ENCODE measurements around the gene IQSEC3. TPM values are rescaled to one million over a fixed set of nuclear protein-coding genes. Genes with fewer than 3 reads are reported as not detected.
"Not testable (repeated sequence)": the region's sequence is repeated elsewhere in the genome, so short reads cannot be mapped to it uniquely, and the experiment has no call there.

Gene IQSEC3
- total RNA-seq, 2 experiments from 2014 or later: not detected

DNA sequence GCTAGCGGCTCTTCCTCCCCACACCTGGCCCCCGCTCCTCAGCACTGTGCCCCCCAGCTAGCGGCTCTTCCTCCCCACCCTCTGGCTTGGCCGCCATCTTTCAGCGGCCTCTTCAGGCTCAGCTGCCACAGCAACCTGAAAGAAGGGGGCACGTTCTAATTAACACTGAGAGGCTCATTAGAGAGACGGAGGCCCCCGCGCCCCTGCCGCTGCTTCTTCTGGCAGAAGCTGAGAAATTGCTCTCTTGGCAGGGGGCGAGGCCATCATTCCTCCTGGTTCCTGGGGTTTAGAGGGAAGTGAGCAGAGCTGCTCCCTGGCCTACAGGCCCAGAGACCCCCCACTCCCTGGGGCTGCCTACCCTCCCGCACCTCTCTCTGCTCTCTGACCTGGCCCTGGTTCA lies 64.4 kb downstream of the IQSEC3 start:
- POLR2A ChIA-PET: no interaction called here

DNA sequence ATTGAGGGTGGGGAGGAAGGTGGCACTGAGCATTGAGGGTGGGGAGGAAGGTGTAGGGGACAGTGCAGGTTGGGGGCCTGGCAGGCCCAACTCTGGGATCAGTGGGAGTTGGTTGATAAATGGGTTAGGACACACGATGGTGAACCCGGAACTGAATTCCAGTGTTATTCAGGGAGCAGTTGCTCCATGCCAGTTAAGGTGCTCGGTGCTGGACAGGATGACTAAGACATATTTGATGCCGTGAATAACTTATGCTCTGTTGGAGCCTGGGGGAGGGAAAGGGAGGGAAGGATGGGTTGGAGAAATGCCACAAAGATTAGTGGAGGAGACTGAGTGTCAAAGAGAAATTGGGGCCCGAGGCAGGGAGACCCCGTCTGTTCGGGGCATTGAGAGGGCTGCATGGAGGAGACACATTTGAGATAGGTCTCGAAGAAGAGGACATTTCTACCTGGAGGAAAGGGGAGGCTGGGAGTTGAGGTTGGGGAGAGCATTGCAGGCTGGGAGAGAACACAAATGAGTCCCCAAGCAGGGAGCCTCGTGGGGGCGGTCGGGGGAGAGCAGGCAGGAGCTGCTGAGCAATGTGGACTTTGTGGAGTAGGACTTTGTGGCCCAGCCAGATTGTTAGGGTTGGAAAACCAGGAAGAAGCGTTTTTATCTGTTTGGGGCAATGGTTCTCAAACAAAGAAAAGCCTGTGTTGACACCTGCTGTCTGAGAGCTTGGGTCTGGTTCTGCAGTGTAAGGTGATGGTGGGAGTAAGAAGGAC lies 65.3 kb downstream of the IQSEC3 start:
- TF ChIP-seq, protein P1, sequence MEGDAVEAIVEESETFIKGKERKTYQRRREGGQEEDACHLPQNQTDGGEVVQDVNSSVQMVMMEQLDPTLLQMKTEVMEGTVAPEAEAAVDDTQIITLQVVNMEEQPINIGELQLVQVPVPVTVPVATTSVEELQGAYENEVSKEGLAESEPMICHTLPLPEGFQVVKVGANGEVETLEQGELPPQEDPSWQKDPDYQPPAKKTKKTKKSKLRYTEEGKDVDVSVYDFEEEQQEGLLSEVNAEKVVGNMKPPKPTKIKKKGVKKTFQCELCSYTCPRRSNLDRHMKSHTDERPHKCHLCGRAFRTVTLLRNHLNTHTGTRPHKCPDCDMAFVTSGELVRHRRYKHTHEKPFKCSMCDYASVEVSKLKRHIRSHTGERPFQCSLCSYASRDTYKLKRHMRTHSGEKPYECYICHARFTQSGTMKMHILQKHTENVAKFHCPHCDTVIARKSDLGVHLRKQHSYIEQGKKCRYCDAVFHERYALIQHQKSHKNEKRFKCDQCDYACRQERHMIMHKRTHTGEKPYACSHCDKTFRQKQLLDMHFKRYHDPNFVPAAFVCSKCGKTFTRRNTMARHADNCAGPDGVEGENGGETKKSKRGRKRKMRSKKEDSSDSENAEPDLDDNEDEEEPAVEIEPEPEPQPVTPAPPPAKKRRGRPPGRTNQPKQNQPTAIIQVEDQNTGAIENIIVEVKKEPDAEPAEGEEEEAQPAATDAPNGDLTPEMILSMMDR (conservative IDR thresholded peaks at IDR 0.05; ENCODE audit: low read length): no peak
- no peak for TF ChIP-seq EZH2phosphoT487 (IDR thresholded peaks at IDR 0.05; ENCODE audit: borderline replicate concordance, low read depth, low read length)
- H3K4me2 ChIP-seq (ENCODE audit: low read length): no peak overlapping the region
- ChIA-PET CTCF (ENCODE audit: unreplicated experiment) (no interaction called here), POLR2A (no interaction called here)
- intact Hi-C loops (cut with micrococcal nuclease; ENCODE audit: unreplicated experiment): no loop called here
- no peaks in the 10 kb centered on the region for H3K9me2 ChIP-seq (ENCODE audit: insufficient read depth, low read length)
- no TSS peak for BruUV-seq (replicated peaks)
- no peaks in the 10 kb centered on the region for H4K20me1 ChIP-seq (ENCODE audit: insufficient read depth, low read length)
- no peaks in the 10 kb centered on the region for H3K79me2 ChIP-seq (ENCODE audit: insufficient read depth, low read depth, low read length)
- H3K27ac ChIP-seq (ENCODE audit: low read depth, low read length, poor library complexity, severe bottlenecking): no peak overlapping the region
- H3K36me3 ChIP-seq (ENCODE audit: insufficient read depth, low read length): no peaks in the 10 kb centered on the region
- no peak for DNase-seq (ENCODE audit: low spot score)
- no peak overlapping the region for H3K4me3 ChIP-seq (ENCODE audit: low read depth, low read length, poor library complexity, severe bottlenecking)
- peaks cover 16% of the 10 kb centered on the region for H3K4me1 ChIP-seq (ENCODE audit: insufficient read depth, low read length, poor library complexity, severe bottlenecking)
- no peaks in the 10 kb centered on the region for H3K9me3 ChIP-seq (ENCODE audit: low read length)
- no peak overlapping the region for H2AFZ ChIP-seq (ENCODE audit: low read length)

More for the DNA sequence above, 64.4 kb downstream of the IQSEC3 start:
- Histone ChIP-seq H3K4me3 (ENCODE audit: low read depth, low read length, poor library complexity, severe bottlenecking) (no peak overlapping the region), H2AFZ (ENCODE audit: low read length) (no peak overlapping the region), H3K9me2 (ENCODE audit: insufficient read depth, low read length) (no peaks in the 10 kb centered on the region), H3K4me1 (ENCODE audit: insufficient read depth, low read length, poor library complexity, severe bottlenecking) (peaks cover 16% of the 10 kb centered on the region), H4K20me1 (ENCODE audit: insufficient read depth, low read length) (no peaks in the 10 kb centered on the region), H3K27ac (ENCODE audit: low read depth, low read length, poor library complexity, severe bottlenecking) (no peak overlapping the region), H3K36me3 (ENCODE audit: insufficient read depth, low read length) (no peaks in the 10 kb centered on the region), H3K9me3 (ENCODE audit: low read length) (no peaks in the 10 kb centered on the region), H3K4me2 (ENCODE audit: low read length) (no peak overlapping the region), H3K79me2 (ENCODE audit: insufficient read depth, low read depth, low read length) (no peaks in the 10 kb centered on the region)
- CTCF ChIA-PET (ENCODE audit: unreplicated experiment): no interaction called here
- TF ChIP-seq, protein P1 (conservative IDR thresholded peaks at IDR 0.05; ENCODE audit: low read length): no peak
- no peak for TF ChIP-seq EZH2phosphoT487 (IDR thresholded peaks at IDR 0.05; ENCODE audit: borderline replicate concordance, low read depth, low read length)
- BruUV-seq (replicated peaks): no TSS peak
- DNase-seq (ENCODE audit: low spot score): no peak
- intact Hi-C loops (cut with micrococcal nuclease; ENCODE audit: unreplicated experiment): no loop called here

DNA sequence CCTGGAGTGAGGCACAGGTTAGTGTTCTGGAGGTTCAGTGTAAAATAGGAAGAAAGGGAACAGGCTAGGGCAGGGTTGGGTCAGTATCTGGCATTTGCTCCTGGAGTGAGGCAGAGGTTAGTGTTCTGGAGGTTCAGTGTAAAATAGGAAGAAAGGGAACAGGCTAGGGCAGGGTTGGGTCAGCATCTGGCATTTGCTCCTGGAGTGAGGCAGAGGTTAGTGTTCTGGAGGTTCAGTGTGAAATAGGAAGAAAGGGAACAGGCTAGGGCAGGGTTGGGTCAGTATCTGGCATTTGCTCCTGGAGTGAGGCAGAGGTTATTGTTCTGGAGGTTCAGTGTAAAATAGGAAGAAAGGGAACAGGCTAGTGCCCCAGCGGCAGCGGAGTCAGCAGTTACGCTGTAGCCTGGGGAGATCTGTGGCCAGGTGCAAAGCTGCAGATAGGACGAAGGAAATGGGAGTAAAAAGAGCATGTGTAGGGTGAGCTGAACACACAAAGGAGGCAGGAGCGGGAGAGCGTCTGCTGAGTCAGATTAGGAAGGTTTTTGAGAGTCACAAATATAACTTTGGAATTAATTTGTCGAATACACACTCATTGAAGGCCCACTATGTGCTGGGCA lies 67.2 kb downstream of the IQSEC3 start:
- H3K4me2 ChIP-seq (ENCODE audit: low read length); H3K27ac ChIP-seq (ENCODE audit: low read depth, low read length, poor library complexity, severe bottlenecking); H3K9me3 ChIP-seq (ENCODE audit: low read length); POLR2A ChIA-PET; H4K20me1 ChIP-seq (ENCODE audit: insufficient read depth, low read length); H3K79me2 ChIP-seq (ENCODE audit: insufficient read depth, low read depth, low read length); H3K9me2 ChIP-seq (ENCODE audit: insufficient read depth, low read length); H3K4me3 ChIP-seq (ENCODE audit: low read depth, low read length, poor library complexity, severe bottlenecking); intact Hi-C loops (cut with micrococcal nuclease; ENCODE audit: unreplicated experiment); BruUV-seq (replicated peaks); DNase-seq (ENCODE audit: low spot score); H2AFZ ChIP-seq (ENCODE audit: low read length); H3K36me3 ChIP-seq (ENCODE audit: insufficient read depth, low read length); CTCF ChIA-PET (ENCODE audit: unreplicated experiment); H3K4me1 ChIP-seq (ENCODE audit: insufficient read depth, low read length, poor library complexity, severe bottlenecking): not testable (repeated sequence)

All from OCI-LY7 (cell line).